K562 (cell line): Measurements from ENCODE around the gene COL23A1.

Source experiments
- CHD2 ChIP-seq: IDR thresholded peaks from 2 replicates; pipeline ENCODE4 v1.6.1; 2011; ENCODE audit warnings: low read depth, low read length
- E2F5 ChIP-seq: sonication (generic); formaldehyde crosslinking; IDR thresholded peaks from 2 replicates; pipeline ENCODE4 v1.8.0; 2022; ENCODE audit warnings: mild to moderate bottlenecking, missing genetic modification reagents
- HCFC1 ChIP-seq: IDR thresholded peaks from 2 replicates; pipeline ENCODE4 v1.6.1; 2012; ENCODE audit warnings: low read depth, low read length, improper control_type of control experiment
- HDAC6 ChIP-seq: IDR thresholded peaks from 2 replicates; pipeline ENCODE4 v1.6.1; 2012; ENCODE audit warnings: low read depth, mild to moderate bottlenecking, control low read depth, inconsistent platforms, low read length, moderate library complexity
- KAT8 ChIP-seq: fragments of 450-650 bp; IDR thresholded peaks from 2 replicates; pipeline ENCODE4 v1.6.1; 2016; ENCODE audit warnings: low read depth, mild to moderate bottlenecking
- POLR2AphosphoS5 ChIP-seq: IDR thresholded peaks from 2 replicates; pipeline ENCODE4 v1.6.1; 2011; ENCODE audit warnings: mild to moderate bottlenecking, low read depth, low read length, moderate library complexity; ENCODE audit not compliant: control insufficient read depth, insufficient read depth
- REST ChIP-seq, 2 experiments: fragments of 450-650 bp; formaldehyde crosslinking in 1 of 2; IDR thresholded peaks; 2 replicates each; pipeline versions ENCODE4 v1.4.0 to v1.6.1; 2014 to 2020; ENCODE audit warnings: mild to moderate bottlenecking in 2 of 2, borderline replicate concordance in 1 of 2, low read depth in 1 of 2
- SMAD3 ChIP-seq: fragments of 450-650 bp; formaldehyde crosslinking; conservative IDR thresholded peaks from 2 replicates; pipeline ENCODE4 v1.4.0; 2020; ENCODE audit warnings: mild to moderate bottlenecking
- SP1 ChIP-seq: sonication (generic); formaldehyde crosslinking; IDR thresholded peaks from 2 replicates; pipeline ENCODE4 v1.8.1; 2022; ENCODE audit warnings: mild to moderate bottlenecking, missing genetic modification reagents
- ZFP30 ChIP-seq: fragments of 250-450 bp; sonication (Bioruptor Pico); IDR thresholded peaks from 2 replicates; pipeline ENCODE4 v1.8.0; 2022; ENCODE audit warnings: moderate library complexity, mild to moderate bottlenecking, inconsistent platforms, borderline replicate concordance
- ZNF695 ChIP-seq: fragments of 450-650 bp; formaldehyde crosslinking; IDR thresholded peaks from 2 replicates; pipeline ENCODE4 v1.4.0; 2020; ENCODE audit warnings: mild to moderate bottlenecking, moderate library complexity
- TF ChIP-seq, protein P1 (sequence below): sonication (generic); formaldehyde crosslinking; IDR thresholded peaks from 2 replicates; pipeline ENCODE4 v1.8.0; 2022; ENCODE audit warnings: missing genetic modification reagents, mild to moderate bottlenecking, borderline replicate concordance
- TF ChIP-seq, protein P2 (sequence below), 2 experiments: fragments of 450-650 bp; IDR thresholded peaks; 2 replicates each; pipeline ENCODE4 v1.6.1; 2016; ENCODE audit warnings: mild to moderate bottlenecking in 2 of 2, borderline replicate concordance in 1 of 2, low read depth in 1 of 2, moderate library complexity in 1 of 2
- TF ChIP-seq, protein P3 (sequence below): fragments of 150-350 bp; IDR thresholded peaks from 2 replicates; pipeline ENCODE4 v1.6.1; 2014; ENCODE audit warnings: low read depth, mild to moderate bottlenecking, low read length, borderline replicate concordance

GRCh38 chr5:178429156-178429468 is 161.1 kb downstream of the COL23A1 start:
- TF ChIP-seq SMAD3 (CRISPR knock-in tag) (no peak), REST (IDR thresholded peaks at IDR 0.05; ENCODE audit: borderline replicate concordance) (no peak), REST (CRISPR knock-in tag; IDR thresholded peaks at IDR 0.05; ENCODE audit: low read depth) (no peak), HDAC6 (no peak), ZFP30 (CRISPR knock-in tag) (no peak), SP1 (CRISPR knock-in tag) (no peak), E2F5 (CRISPR knock-in tag) (no peak), CHD2 (no peak), HCFC1 (no peak), ZNF695 (CRISPR knock-in tag) (no peak), KAT8 (no peak), POLR2AphosphoS5 (no peak)
- TF ChIP-seq, protein P1, sequence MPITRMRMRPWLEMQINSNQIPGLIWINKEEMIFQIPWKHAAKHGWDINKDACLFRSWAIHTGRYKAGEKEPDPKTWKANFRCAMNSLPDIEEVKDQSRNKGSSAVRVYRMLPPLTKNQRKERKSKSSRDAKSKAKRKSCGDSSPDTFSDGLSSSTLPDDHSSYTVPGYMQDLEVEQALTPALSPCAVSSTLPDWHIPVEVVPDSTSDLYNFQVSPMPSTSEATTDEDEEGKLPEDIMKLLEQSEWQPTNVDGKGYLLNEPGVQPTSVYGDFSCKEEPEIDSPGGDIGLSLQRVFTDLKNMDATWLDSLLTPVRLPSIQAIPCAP = no peak
- TF ChIP-seq, protein P2, sequence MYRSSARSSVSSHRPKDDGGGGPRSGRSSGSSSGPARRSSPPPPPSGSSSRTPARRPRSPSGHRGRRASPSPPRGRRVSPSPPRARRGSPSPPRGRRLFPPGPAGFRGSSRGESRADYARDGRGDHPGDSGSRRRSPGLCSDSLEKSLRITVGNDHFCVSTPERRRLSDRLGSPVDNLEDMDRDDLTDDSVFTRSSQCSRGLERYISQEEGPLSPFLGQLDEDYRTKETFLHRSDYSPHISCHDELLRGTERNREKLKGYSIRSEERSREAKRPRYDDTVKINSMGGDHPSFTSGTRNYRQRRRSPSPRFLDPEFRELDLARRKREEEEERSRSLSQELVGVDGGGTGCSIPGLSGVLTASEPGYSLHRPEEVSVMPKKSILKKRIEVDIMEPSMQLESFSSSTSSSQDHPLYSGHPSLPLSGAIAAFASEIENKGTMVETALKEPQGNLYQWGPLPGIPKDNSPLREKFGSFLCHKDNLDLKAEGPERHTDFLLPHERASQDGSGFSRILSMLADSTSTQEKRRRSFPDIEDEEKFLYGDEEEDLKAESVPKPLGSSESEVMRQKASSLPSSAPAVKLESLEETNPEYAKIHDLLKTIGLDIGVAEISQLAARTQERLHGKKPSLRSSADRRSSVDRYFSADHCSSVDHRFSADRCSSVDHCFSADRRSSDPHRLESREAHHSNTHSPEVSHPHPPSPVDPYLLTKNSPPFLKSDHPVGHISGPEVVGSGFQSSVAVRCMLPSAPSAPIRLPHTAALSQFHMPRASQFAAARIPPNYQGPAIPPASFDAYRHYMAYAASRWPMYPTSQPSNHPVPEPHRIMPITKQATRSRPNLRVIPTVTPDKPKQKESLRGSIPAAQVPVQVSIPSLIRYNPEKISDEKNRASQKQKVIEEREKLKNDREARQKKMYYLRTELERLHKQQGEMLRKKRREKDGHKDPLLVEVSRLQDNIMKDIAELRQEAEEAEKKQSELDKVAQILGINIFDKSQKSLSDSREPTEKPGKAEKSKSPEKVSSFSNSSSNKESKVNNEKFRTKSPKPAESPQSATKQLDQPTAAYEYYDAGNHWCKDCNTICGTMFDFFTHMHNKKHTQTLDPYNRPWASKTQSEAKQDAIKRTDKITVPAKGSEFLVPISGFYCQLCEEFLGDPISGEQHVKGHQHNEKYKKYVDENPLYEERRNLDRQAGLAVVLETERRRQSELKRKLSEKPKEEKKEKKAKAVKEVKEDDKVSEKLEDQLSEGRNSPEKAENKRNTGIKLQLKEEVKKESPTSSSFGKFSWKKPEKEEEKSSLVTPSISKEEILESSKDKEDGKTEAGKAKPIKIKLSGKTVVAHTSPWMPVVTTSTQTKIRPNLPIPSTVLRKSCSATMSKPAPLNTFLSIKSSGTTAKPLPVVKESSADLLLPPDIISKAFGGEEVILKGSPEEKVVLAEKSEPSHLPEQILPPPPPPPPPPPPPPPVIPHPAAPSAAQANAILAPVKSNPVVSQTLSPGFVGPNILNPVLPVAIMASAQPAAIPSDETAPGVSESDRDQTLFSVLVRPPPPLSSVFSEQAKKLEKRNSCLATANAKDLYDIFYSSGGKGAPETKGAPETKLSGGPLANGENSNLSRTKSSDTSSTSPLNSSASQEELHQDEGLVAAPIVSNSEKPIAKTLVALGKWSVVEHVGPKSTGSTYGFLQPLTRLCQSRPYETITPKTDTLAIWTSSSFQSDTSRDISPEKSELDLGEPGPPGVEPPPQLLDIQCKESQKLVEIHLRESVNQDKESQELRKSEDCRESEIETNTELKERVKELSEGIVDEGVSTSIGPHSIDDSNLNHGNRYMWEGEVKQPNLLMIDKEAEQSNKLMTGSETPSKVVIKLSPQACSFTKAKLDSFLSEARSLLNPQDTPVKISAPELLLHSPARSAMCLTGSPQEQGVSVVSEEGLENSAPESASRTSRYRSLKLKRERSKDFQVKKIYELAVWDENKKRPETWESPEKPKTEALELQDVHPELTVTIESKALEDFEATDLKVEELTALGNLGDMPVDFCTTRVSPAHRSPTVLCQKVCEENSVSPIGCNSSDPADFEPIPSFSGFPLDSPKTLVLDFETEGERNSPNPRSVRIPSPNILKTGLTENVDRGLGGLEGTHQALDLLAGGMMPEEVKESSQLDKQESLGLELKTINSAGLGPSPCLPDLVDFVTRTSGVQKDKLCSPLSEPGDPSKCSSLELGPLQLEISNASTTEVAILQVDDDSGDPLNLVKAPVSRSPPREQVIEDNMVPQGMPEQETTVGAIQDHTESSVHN (IDR thresholded peaks at IDR 0.05; ENCODE audit: borderline replicate concordance in 1 of 2, low read depth in 1 of 2) = no peak
- TF ChIP-seq, protein P3, sequence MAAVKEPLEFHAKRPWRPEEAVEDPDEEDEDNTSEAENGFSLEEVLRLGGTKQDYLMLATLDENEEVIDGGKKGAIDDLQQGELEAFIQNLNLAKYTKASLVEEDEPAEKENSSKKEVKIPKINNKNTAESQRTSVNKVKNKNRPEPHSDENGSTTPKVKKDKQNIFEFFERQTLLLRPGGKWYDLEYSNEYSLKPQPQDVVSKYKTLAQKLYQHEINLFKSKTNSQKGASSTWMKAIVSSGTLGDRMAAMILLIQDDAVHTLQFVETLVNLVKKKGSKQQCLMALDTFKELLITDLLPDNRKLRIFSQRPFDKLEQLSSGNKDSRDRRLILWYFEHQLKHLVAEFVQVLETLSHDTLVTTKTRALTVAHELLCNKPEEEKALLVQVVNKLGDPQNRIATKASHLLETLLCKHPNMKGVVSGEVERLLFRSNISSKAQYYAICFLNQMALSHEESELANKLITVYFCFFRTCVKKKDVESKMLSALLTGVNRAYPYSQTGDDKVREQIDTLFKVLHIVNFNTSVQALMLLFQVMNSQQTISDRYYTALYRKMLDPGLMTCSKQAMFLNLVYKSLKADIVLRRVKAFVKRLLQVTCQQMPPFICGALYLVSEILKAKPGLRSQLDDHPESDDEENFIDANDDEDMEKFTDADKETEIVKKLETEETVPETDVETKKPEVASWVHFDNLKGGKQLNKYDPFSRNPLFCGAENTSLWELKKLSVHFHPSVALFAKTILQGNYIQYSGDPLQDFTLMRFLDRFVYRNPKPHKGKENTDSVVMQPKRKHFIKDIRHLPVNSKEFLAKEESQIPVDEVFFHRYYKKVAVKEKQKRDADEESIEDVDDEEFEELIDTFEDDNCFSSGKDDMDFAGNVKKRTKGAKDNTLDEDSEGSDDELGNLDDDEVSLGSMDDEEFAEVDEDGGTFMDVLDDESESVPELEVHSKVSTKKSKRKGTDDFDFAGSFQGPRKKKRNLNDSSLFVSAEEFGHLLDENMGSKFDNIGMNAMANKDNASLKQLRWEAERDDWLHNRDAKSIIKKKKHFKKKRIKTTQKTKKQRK = no peak
